ENCODE data around the gene KAZN. TPM values are rescaled to one million over a fixed set of nuclear protein-coding genes. Genes with fewer than 3 reads are reported as not detected.

The KAZN gene
- total and polyA plus RNA-seq, 2 experiments from 2014 or later, result 7.9 to 15.6 TPM

DNA sequence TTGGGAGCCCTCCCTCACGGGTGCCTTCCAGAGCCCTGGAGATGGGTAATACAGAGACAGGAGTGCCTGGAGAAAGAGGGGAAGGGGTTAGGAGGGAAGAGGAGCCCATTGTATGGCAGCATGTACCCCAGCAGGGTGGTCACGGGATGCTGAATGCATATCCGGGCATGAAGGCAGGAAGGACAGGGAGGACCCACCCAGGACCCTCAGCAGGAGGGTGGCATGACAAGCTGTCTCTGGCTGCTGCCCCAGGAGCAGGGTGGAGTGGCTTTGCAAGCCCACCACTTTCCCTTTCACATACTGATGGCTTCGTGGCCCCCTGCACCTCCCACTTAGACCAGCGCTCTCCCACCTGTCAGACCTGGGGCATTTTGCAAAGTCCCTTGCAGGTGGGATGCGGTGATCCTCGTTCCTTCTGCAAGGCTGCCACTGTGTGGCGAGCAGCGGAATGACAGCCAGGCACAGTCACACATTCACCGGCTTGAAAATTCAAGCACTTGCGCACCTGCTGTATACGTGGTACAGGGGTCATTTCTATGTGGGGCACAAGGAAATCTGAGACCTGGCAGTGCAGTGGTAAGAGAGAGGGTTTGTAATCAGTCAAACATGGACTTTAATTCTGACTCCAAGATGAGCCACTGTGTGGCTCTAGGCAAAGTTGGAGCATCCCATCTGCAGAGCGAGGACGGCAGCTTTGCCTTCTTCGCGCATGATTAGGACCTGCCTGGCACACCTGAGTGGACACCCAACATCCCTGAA is 501.8 kb downstream of the KAZN start:
- Histone ChIP-seq H3K36me3 (replicated peaks; ENCODE audit: insufficient read depth, low read depth) (no peaks in the 10 kb centered on the region), H3K79me2 (no peaks in the 10 kb centered on the region), H3K9me3 (ENCODE audit: low read depth) (no peaks in the 10 kb centered on the region), H3K27me3 (peaks cover 9% of the 10 kb centered on the region), H3K27ac (no peak overlapping the region), H4K20me1 (ENCODE audit: insufficient read depth, poor library complexity, severe bottlenecking) (no peaks in the 10 kb centered on the region), H3K9me2 (replicated peaks; ENCODE audit: insufficient read depth) (no peaks in the 10 kb centered on the region), H2AFZ (no peak overlapping the region), H3K4me1 (ENCODE audit: insufficient read depth) (no peaks in the 10 kb centered on the region), H3K4me3 (no peak overlapping the region), H3K4me2 (no peak overlapping the region)
- TF ChIP-seq EZH2phosphoT487 (IDR thresholded peaks at IDR 0.05; ENCODE audit: low read depth, severe bottlenecking, unreplicated experiment), result no peak
- TF ChIP-seq EZH2 (IDR thresholded peaks at IDR 0.05; ENCODE audit: borderline replicate concordance), result no peak
- TF ChIP-seq, protein P1, sequence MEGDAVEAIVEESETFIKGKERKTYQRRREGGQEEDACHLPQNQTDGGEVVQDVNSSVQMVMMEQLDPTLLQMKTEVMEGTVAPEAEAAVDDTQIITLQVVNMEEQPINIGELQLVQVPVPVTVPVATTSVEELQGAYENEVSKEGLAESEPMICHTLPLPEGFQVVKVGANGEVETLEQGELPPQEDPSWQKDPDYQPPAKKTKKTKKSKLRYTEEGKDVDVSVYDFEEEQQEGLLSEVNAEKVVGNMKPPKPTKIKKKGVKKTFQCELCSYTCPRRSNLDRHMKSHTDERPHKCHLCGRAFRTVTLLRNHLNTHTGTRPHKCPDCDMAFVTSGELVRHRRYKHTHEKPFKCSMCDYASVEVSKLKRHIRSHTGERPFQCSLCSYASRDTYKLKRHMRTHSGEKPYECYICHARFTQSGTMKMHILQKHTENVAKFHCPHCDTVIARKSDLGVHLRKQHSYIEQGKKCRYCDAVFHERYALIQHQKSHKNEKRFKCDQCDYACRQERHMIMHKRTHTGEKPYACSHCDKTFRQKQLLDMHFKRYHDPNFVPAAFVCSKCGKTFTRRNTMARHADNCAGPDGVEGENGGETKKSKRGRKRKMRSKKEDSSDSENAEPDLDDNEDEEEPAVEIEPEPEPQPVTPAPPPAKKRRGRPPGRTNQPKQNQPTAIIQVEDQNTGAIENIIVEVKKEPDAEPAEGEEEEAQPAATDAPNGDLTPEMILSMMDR (IDR thresholded peaks at IDR 0.05; ENCODE audit: poor library complexity), result peak; percentile 94
- WGBS (ENCODE audit: low lambda C conversion rate, missing lambda C conversion rate), result 27% methylated on average over 16 of the region's 16 CpGs
- DNase-seq (ENCODE audit: low spot score), result peak; percentile 75

GRCh38 chr1:15100880-15101760 is 502.6 kb downstream of the KAZN start:
- 70% methylated on average over 21 of the region's 21 CpGs for WGBS (ENCODE audit: low lambda C conversion rate, missing lambda C conversion rate)
- no peak overlapping the region for H3K4me2 ChIP-seq
- TF ChIP-seq EZH2phosphoT487 (IDR thresholded peaks at IDR 0.05; ENCODE audit: low read depth, severe bottlenecking, unreplicated experiment), result no peak
- no peak for TF ChIP-seq EZH2 (IDR thresholded peaks at IDR 0.05; ENCODE audit: borderline replicate concordance)
- TF ChIP-seq, protein P1 (IDR thresholded peaks at IDR 0.05; ENCODE audit: poor library complexity), result no peak

GRCh38 chr1:15101801-15102200 is 503.3 kb downstream of the KAZN start:
- Histone ChIP-seq H3K4me1 (ENCODE audit: insufficient read depth) (no peaks in the 10 kb centered on the region), H3K79me2 (no peaks in the 10 kb centered on the region), H3K27ac (no peak overlapping the region), H3K36me3 (replicated peaks; ENCODE audit: insufficient read depth, low read depth) (no peaks in the 10 kb centered on the region), H3K27me3 (peaks cover 9% of the 10 kb centered on the region), H4K20me1 (ENCODE audit: insufficient read depth, poor library complexity, severe bottlenecking) (no peaks in the 10 kb centered on the region), H2AFZ (no peak overlapping the region), H3K9me3 (ENCODE audit: low read depth) (no peaks in the 10 kb centered on the region), H3K4me3 (no peak overlapping the region), H3K4me2 (no peak overlapping the region), H3K9me2 (replicated peaks; ENCODE audit: insufficient read depth) (no peaks in the 10 kb centered on the region)
- WGBS (ENCODE audit: low lambda C conversion rate, missing lambda C conversion rate), result 94% methylated on average over 4 of the region's 4 CpGs
- DNase-seq (ENCODE audit: low spot score), result no peak
- TF ChIP-seq EZH2phosphoT487 (IDR thresholded peaks at IDR 0.05; ENCODE audit: low read depth, severe bottlenecking, unreplicated experiment) (no peak), EZH2 (IDR thresholded peaks at IDR 0.05; ENCODE audit: borderline replicate concordance) (no peak)
- TF ChIP-seq, protein P1 (IDR thresholded peaks at IDR 0.05; ENCODE audit: poor library complexity), result no peak

More at GRCh38 chr1:15100880-15101760, 502.6 kb downstream of the KAZN start:
- no peak for DNase-seq (ENCODE audit: low spot score)
- Histone ChIP-seq H3K79me2 (no peaks in the 10 kb centered on the region), H3K4me3 (no peak overlapping the region), H3K9me3 (ENCODE audit: low read depth) (no peaks in the 10 kb centered on the region), H3K27me3 (peaks cover 9% of the 10 kb centered on the region), H3K27ac (no peak overlapping the region), H3K4me1 (ENCODE audit: insufficient read depth) (no peaks in the 10 kb centered on the region), H3K9me2 (replicated peaks; ENCODE audit: insufficient read depth) (no peaks in the 10 kb centered on the region), H3K36me3 (replicated peaks; ENCODE audit: insufficient read depth, low read depth) (no peaks in the 10 kb centered on the region), H4K20me1 (ENCODE audit: insufficient read depth, poor library complexity, severe bottlenecking) (no peaks in the 10 kb centered on the region), H2AFZ (no peak overlapping the region)
